OCI-LY7 (cell line): Measurements from ENCODE around the gene LY9. TPM values are rescaled to one million over a fixed set of nuclear protein-coding genes. Genes with fewer than 3 reads are reported as not detected.

ENCODE experiments used
- BruUV-seq: library from RNA; stranded (reverse); fragments of 400-500 nt; replicated peaks from 2 replicates; lab custom pipeline; 2021; lab: Mats Ljungman, UMichigan
- CTCF ChIA-PET: fragments of 300-600 bp; sonication (Branson Sonifier 250); formaldehyde crosslinking; loops from one replicate; lab custom pipeline; 2022; ENCODE audit warnings: antibody characterized with exemption; ENCODE audit not compliant: unreplicated experiment; lab: Charles Lee
- POLR2A ChIA-PET: fragments of 300-600 bp; sonication (Branson Sonifier 250); formaldehyde crosslinking; loops from one replicate; lab custom pipeline; 2022; ENCODE audit warnings: antibody characterized with exemption; lab: Charles Lee
- DNase-seq: peaks from one replicate; pipeline ENCODE4 v3.0.0-alpha.2; 2015; ENCODE audit warnings: low spot score
- H2AFZ ChIP-seq: fragments of 200-600 bp; sonication (generic), shearing (Covaris generic); 2 replicates; pipeline ENCODE4 v1.6.1; 2014; ENCODE audit warnings: mild to moderate bottlenecking, antibody characterized with exemption, low read length, moderate library complexity
- H3K27ac ChIP-seq: fragments of 200-600 bp; sonication (generic); 2 replicates; pipeline ENCODE4 v1.5.1; 2014; ENCODE audit warnings: mixed run types, low read depth, mild to moderate bottlenecking, moderate library complexity, low read length, inconsistent platforms; ENCODE audit not compliant: poor library complexity, severe bottlenecking
- H3K36me3 ChIP-seq: fragments of 200-600 bp; sonication (generic); 2 replicates; pipeline ENCODE4 v1.6.1; 2014; ENCODE audit warnings: mild to moderate bottlenecking, antibody characterized with exemption, low read length, moderate library complexity, mixed read lengths; ENCODE audit not compliant: insufficient read depth
- H3K4me1 ChIP-seq: fragments of 200-600 bp; sonication (generic); 2 replicates; pipeline ENCODE4 v1.5.1; 2014; ENCODE audit warnings: mild to moderate bottlenecking, low read length; ENCODE audit not compliant: insufficient read depth, poor library complexity, severe bottlenecking
- H3K4me2 ChIP-seq: fragments of 200-600 bp; sonication (generic); 2 replicates; pipeline ENCODE4 v1.6.1; 2014; ENCODE audit warnings: mild to moderate bottlenecking, low read length
- H3K4me3 ChIP-seq: fragments of 200-600 bp; sonication (generic); 2 replicates; pipeline ENCODE4 v1.5.1; 2014; ENCODE audit warnings: mild to moderate bottlenecking, low read depth, low read length; ENCODE audit not compliant: poor library complexity, severe bottlenecking
- H3K79me2 ChIP-seq: fragments of 200-600 bp; sonication (generic); 2 replicates; pipeline ENCODE4 v1.6.1; 2016; ENCODE audit warnings: low read depth, mild to moderate bottlenecking, low read length, moderate library complexity, mixed read lengths; ENCODE audit not compliant: insufficient read depth
- H3K9me2 ChIP-seq: fragments of 200-600 bp; sonication (generic); 2 replicates; pipeline ENCODE4 v1.6.1; 2016; ENCODE audit warnings: mild to moderate bottlenecking, low read length, mixed read lengths; ENCODE audit not compliant: insufficient read depth
- H3K9me3 ChIP-seq: fragments of 200-600 bp; sonication (generic); 2 replicates; pipeline ENCODE4 v1.6.1; 2014; ENCODE audit warnings: mild to moderate bottlenecking, mixed run types, low read length, mixed read lengths
- H4K20me1 ChIP-seq: fragments of 200-600 bp; sonication (generic); 2 replicates; pipeline ENCODE4 v1.6.1; 2014; ENCODE audit warnings: mild to moderate bottlenecking, antibody characterized with exemption, low read length, moderate library complexity, mixed read lengths; ENCODE audit not compliant: insufficient read depth
- CTCF ChIP-seq: fragments of 200-600 bp; sonication (generic); conservative IDR thresholded peaks from 2 replicates; pipeline ENCODE4 v1.5.1; 2014; ENCODE audit warnings: mild to moderate bottlenecking, antibody characterized with exemption, low read length, moderate library complexity, mixed read lengths
- EZH2phosphoT487 ChIP-seq: fragments of 200-600 bp; sonication (generic); IDR thresholded peaks from 2 replicates; pipeline ENCODE4 v1.6.1; 2018; ENCODE audit warnings: low read depth, borderline replicate concordance, mild to moderate bottlenecking, mixed run types, antibody characterized with exemption, low read length, moderate library complexity, mixed read lengths
- intact Hi-C: fragments of 100-400 bp; cut with micrococcal nuclease; formaldehyde crosslinking; loops from one replicate; pipeline ENCODE4 v1.10.0; 2022; ENCODE audit not compliant: unreplicated experiment
- total RNA-seq, 2 experiments: library from RNA; depleted of rRNA in 1 of 2; stranded (reverse); fragments of >200 nt in 1 of 2; shearing (Covaris generic) in 1 of 2; gene quantifications; 2 replicates each; pipeline ENCODE4 v1.2.3, GENCODE V29; 2014 to 2022

LY9 gene
- total RNA-seq, 2 experiments from 2014 or later = 28.4 to 40.2 TPM

DNA sequence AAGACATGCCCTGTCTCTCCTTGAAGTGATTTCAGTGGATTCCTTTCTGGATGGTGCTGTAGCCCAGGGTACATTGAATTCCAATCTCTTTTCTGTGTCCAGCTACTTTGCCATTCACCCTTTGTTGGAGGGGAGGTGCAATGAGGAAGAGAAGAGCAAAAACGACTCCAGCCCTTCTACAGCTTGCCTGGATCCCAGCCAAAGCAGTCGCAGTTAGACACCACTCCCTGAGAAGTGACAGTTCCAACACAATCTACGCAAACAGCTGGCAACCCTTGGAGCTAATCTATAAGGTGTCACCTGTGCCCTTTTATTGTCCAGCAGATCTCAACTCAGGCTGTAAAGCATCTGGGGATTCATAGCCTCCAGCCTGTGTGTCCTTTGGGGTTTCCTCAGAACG lies 62.1 kb downstream of the LY9 start:
- H3K9me3 ChIP-seq = no peaks in the 10 kb centered on the region
- TF ChIP-seq EZH2phosphoT487 (no peak), CTCF (no peak)
- CTCF ChIA-PET = no interaction called here
- no peak overlapping the region for H2AFZ ChIP-seq
- no peak overlapping the region for H3K4me2 ChIP-seq
- H3K4me3 ChIP-seq = no peak overlapping the region
- intact Hi-C loops = no loop called here
- DNase-seq = no peak
- no peaks in the 10 kb centered on the region for H4K20me1 ChIP-seq
- no peaks in the 10 kb centered on the region for H3K9me2 ChIP-seq
- no TSS peak for BruUV-seq
- no peaks in the 10 kb centered on the region for H3K36me3 ChIP-seq
- H3K79me2 ChIP-seq = no peaks in the 10 kb centered on the region
- H3K4me1 ChIP-seq = no peaks in the 10 kb centered on the region
- no peak overlapping the region for H3K27ac ChIP-seq
- POLR2A ChIA-PET = interaction anchor here (0.6 kb wide), 1 partner anchor 12 kb away, joined by 3 read pairs; no protein-coding TSS in a partner anchor

- TF ChIP-seq EZH2phosphoT487 (no peak), CTCF (no peak)
- POLR2A ChIA-PET = interaction anchor here (0.6 kb wide), 1 partner anchor 12 kb away, joined by 3 read pairs; no protein-coding TSS in a partner anchor
- Histone ChIP-seq H3K4me1 (no peaks in the 10 kb centered on the region), H3K36me3 (no peaks in the 10 kb centered on the region), H4K20me1 (no peaks in the 10 kb centered on the region), H3K4me3 (no peak overlapping the region), H3K79me2 (no peaks in the 10 kb centered on the region), H3K9me3 (no peaks in the 10 kb centered on the region), H2AFZ (no peak overlapping the region), H3K9me2 (no peaks in the 10 kb centered on the region), H3K4me2 (no peak overlapping the region), H3K27ac (no peak overlapping the region)
- no TSS peak for BruUV-seq
- CTCF ChIA-PET = no interaction called here
- intact Hi-C loops = no loop called here
- DNase-seq = no peak
Measured at GRCh38 chr1:160858507-160858906, 62.5 kb downstream of the LY9 start.

DNA sequence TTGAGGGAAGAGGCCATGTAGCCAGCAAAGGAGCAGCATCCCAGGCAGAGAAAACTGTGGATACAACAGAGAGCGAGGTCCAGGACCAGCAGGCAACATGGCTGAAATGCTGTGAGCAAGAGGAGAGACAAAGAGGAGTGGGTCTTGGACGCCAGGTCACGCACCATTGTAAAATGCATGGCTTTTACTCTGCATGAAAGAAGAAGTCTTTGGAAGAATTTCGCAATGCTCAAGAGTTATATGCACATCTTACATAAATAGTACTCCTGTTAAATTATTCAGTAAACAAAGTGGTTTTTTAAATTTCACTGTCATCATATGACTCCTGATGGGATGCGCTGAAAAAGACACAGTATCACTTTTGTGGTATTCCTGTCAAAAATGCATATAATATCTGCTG lies 63.2 kb downstream of the LY9 start:
- BruUV-seq = no TSS peak
- no peaks in the 10 kb centered on the region for H3K4me1 ChIP-seq
- ChIA-PET CTCF (no interaction called here), POLR2A (no interaction called here)
- intact Hi-C loops = no loop called here
- H4K20me1 ChIP-seq = no peaks in the 10 kb centered on the region
- no peak overlapping the region for H3K4me2 ChIP-seq
- no peaks in the 10 kb centered on the region for H3K9me2 ChIP-seq
- TF ChIP-seq CTCF (no peak), EZH2phosphoT487 (no peak)
- H3K79me2 ChIP-seq = no peaks in the 10 kb centered on the region
- no peak overlapping the region for H3K27ac ChIP-seq
- H3K9me3 ChIP-seq = no peaks in the 10 kb centered on the region
- no peak for DNase-seq
- H2AFZ ChIP-seq = no peak overlapping the region
- no peak overlapping the region for H3K4me3 ChIP-seq
- H3K36me3 ChIP-seq = no peaks in the 10 kb centered on the region
